T1000 (cell line): ENCODE data around the gene JAKMIP1.

ENCODE experiments used
- DNase-seq: peaks from one replicate; lab custom pipeline; 2025; ENCODE audit warnings: mixed read lengths; lab: John Stamatoyannopoulos, UW

Gene JAKMIP1

GRCh38 chr4:6065166-6065565, 135.2 kb downstream of the JAKMIP1 start:
- DNase-seq, result no peak

GRCh38 chr4:6064383-6064782, 136.0 kb downstream of the JAKMIP1 start:
- no peak for DNase-seq

DNA sequence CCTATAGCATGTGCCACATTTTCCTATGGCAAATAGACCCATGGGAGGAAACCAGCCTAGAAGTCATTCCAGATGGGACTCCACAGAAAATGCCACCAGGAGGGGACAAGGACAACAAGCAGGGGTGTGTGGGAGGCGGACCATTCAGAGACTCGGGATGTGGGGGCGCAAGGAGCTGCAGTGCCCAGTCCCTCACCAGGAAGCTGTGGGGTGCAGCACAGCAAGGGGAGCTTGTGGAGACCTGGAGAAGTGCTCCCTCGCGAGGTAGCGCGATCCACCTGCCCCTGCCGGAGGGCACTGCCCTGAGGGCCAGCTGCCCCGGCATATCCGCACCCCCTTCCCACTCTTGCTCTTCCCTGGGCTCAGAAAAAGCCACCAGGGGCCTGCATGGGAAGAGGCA, 136.7 kb downstream of the JAKMIP1 start:
- DNase-seq, result no peak

DNA sequence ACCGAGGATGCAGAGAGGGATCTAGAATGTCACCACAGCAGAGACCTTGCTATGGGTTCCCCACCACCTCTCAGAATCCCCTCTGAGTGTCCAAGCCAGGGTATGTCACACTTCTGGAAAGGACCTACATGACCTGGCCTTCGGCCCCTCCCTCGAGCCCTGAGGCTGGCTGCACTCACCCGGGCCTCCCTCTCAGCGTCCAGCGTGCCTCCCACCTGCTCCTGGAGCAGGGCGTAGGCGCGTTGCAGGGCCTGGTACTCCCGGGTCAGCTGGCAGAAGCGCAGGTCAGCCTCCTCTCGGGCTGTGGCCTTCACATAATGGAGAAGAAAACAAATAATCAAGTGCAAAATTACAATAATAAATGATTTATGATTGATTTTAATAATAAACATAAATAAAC, 138.2 kb downstream of the JAKMIP1 start:
- no peak for DNase-seq

GRCh38 chr4:6059375-6059805, 141.0 kb downstream of the JAKMIP1 start:
- DNase-seq, result no peak

- no peak for DNase-seq
These were observed 141.6 kb downstream of the JAKMIP1 start for GRCh38 chr4:6058531-6059374.

- DNase-seq, result no peak
These were observed 143.2 kb downstream of the JAKMIP1 start for GRCh38 chr4:6056976-6057766.

DNA sequence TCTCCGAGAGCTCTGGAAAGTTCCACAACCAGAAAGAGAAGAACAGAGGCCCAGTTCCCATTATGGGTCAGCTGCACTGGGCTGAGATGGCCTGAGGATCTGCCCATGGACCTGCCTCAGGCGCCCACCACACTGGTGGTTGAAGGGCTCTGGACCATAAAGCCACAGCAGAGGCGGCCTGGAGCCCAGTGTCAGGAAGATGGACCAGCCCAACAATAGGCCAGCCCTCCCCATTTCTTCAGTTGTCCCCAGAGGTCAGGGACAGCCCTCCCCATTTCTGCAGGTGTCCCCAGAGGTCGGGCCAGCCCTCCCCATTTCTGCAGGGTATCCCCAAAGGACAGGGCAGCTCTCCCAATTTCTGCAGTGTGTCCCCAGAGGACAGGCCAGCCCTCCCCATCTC, 144.9 kb downstream of the JAKMIP1 start:
- no peak for DNase-seq

GRCh38 chr4:6055030-6055429, 145.3 kb downstream of the JAKMIP1 start:
- DNase-seq, result no peak

- no peak for DNase-seq
These were observed 146.0 kb downstream of the JAKMIP1 start for GRCh38 chr4:6054162-6054922.

DNA sequence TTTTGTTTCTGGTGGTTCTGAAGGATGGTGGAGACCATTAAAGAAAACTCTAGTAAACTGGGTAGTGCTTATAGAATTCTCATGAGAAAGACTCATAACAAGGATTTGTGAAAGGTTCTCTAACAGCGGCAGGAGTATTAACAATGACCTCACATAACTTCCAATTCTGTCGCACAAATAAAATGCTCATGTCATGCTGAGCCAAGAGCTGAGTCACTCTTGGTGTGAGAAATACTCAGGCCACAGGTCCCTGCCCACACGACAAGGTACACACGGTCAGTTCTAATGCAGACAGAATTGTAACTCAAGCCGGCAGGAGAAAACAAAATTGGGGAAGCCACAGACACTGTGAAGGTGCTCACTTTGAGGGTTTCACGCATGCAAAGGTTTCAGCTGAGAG, 147.7 kb downstream of the JAKMIP1 start:
- no peak for DNase-seq

DNA sequence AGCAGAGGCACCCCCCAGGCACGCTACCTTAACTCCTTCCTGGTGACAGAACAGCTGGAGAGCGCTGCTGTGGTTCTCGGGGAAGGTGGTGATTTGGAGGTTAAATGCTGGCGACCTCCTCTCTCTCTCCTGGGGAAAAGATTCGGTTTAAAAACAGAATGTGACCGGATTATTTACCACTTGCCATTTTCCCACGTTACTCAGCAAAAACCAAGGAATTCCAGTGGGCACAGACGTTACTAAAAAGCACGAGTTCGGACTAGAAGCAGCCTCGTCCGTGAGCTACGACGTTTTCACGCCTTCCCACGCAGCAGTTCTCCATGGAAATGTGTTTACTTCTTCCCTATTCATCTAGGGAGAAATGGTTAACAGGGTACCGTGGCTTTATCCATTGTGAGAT, 149.8 kb downstream of the JAKMIP1 start:
- no peak for DNase-seq

DNA sequence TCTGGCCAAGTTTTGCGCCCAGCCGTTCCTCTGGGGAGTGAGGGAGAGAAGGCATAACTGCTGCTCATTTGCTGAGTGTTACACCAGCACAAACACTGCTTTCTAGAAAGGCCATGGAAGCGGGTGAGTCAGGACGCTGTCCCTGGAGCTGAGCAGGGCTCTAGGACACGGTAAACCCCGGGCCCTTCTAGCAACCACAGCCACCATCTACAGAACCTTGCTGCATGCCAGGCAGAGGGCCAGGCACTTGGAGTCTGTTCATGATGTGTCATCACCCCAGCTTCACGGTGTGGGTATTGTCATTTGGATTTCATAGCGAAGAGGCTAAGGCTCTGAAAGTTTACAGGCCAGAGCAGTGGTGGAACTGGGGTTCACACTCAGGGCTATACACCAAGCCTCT, 150.4 kb downstream of the JAKMIP1 start:
- DNase-seq, result no peak

DNA sequence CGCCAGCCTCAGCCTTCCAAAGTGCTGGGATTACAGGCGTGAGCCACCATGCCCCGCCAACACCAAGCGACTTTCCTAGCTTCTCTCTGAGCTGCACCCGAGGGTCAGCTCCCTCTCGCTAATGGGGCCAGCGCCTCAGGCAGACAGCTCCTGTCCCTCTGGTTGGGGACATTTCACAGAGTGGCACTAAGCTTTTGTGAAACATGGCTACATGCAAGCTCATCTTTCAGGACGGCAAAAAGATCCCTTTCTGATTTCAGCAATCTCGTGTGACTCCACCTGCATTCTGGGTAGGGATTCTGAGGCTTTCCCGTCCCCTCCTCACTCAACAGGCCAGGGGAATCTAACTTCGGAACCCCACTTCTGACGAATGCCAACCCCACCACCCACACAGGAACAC, 151.1 kb downstream of the JAKMIP1 start:
- no peak for DNase-seq

DNA sequence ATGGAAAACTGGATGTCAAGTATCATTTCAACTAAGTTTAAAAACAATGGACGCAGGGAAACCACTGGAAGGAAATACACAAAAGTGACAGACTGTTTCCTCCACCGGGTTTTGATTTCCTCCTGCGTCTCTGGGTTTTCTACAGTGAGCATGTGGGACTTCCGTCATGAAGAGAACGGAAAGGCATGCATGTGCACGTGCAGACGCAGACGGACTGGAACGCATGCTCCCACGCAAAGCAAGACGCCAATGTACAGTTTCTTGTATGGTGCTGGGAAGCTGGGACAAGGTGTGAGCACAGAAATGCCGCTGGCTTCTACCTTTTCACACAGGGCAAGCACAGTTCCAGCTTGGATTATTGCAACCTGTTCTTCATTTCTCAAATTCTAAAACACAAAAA, 151.8 kb downstream of the JAKMIP1 start:
- no peak for DNase-seq

DNA sequence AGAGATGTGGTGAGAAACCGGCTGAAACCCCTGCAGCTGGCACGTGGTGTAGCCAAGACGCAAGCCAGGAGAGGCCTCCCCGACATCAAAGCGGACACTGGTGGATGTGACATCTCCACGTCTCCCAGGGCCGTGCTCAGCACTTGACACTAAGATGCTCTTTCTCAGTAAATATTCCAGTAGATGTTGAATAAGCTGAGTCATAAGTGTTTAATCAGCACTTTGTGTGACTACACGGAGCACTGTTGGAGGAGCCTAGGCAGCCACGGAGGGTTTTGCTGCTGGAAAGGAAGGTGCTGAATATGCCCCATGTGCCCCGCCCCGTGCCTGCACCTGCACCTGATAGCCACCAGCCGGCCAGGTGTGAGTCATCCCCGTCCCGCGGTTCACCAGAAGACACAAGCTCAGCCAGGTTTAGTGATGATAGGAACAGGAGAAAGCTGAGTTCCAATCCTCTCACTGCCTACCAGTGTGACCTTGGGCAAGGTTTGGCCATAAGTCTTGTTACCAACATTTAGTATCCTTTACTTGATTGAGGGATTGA, 153.1 kb downstream of the JAKMIP1 start:
- no peak for DNase-seq

- no peak for DNase-seq
These were observed 153.7 kb downstream of the JAKMIP1 start for GRCh38 chr4:6046526-6047129.

GRCh38 chr4:6044805-6045204, 155.5 kb downstream of the JAKMIP1 start:
- DNase-seq, result no peak

DNA sequence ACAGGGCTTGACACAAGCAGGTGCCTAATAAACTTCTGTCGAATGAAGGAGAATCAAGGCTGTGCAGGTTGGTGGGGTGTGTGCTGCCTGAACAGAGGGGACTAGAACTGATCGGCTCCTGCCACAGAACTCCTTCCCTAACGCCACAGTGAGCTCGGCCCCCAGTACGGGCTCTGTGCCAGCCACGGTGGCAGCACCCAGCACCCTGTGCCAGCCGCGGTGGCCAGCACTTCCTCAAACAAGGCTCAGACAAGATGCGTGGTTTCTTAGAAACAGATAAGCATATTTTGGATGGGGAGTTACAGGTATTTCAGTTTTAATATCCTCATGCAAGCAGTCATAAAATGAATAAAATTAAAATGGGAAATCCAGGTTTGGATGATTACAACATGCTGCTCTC, 156.1 kb downstream of the JAKMIP1 start:
- DNase-seq, result no peak

DNA sequence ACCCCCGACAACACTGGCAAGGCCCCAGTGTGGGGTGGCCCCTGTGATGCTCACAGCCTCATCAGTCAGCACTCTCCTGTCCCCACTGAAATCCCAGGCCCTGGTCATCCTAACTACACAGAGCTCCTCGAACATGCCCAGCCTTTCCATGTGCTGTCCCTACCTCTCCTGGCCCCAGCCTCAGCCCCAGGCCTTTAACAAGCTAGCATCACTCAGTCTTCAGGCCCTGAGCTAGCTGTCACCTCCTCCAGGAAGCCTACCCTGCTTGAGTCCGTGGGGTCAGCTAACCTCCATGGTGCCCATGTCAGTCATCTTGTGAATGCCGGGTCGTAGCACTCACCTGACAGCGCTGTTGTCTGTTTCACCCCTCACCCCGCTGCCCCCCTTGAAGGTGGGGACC, 156.5 kb downstream of the JAKMIP1 start:
- DNase-seq, result no peak

DNA sequence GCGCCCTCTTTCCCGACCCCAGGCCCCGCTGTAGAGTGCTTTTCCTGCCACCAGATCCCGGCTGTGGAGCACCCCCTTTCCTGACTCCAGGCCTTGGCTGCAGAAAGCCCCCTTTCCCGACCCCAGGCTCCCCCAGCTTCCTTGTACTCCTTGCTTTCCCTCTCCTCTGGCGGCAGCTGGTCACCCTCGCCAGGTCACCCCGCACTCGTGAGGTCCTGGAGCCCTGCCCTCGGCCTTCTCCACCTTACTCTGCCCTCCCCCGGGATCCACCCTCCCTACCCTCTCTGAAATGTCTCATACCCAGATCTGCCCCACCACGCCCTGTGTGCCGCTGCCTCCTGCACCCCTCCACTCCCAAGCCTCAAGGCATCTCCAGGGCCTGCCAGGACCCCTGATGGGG, 157.2 kb downstream of the JAKMIP1 start:
- DNase-seq, result no peak
